Measurements from ENCODE around the gene CTRL. TPM values are rescaled to one million over a fixed set of nuclear protein-coding genes. Genes with fewer than 3 reads are reported as not detected.
A peak's percentile ranks its signal among the peaks of the same experiment; 100 is the strongest.

The CTRL gene
- total RNA-seq, 2 experiments from 2014 or later = 2.9 to 3.1 TPM

- Mint-ChIP-seq H3K4me1 (ENCODE audit: low read depth) (peaks cover 42% of the 10 kb centered on the region), H3K36me3 (peaks cover 40% of the 10 kb centered on the region), H3K9me3 (no peaks in the 10 kb centered on the region)
Observed at GRCh38 chr16:67936124-67936879, 4.6 kb upstream of the CTRL start, which contains the start of gene PSMB10. Gene PSMB10 (minus strand): TSS chr16:67936850. CDS start chr16:67936749, 101 bp downstream.

DNA sequence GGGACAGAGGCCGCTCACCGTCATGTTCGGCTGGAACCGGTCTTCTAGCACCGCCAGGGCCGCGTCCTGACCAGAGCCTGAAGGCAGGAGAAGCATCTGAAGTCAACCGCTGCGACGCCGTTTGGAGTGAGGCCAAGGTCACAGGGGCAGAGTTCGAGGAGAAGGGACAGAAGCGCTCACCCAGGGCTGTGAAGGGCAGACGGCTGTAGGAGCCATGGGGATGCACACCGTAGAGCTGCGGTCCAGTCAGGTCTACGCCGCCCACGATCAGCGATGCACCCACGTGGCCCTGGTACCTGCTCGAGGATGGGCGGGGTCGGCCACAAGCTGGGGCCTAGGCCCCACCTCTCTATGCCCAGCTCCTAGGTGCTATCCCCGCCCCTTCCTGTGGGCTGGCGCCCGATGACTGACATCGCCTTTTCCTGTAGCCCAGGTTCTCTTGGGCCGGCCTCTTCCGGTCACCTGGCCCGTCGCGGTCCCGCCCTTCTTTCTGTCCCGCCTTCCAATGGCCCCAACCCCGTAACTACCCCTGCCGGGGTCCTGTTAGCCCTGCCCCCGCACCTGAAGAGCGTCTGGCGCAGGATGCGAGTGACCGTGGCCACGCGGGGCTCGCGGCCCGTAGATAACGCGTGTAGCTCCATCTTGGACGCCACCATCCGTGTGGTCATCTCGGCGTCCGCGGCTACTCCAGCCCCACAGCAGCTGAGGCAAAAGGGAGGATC lies 3.9 kb upstream of the CTRL start:
- Mint-ChIP-seq H3K27ac (peak overlapping the region; percentile 99), H3K4me1 (ENCODE audit: low read depth) (peaks cover 41% of the 10 kb centered on the region), H3K36me3 (peaks cover 40% of the 10 kb centered on the region), H3K9me3 (no peaks in the 10 kb centered on the region), H3K4me3 (peak overlapping the region; percentile 100), H3K27me3 (no peaks in the 10 kb centered on the region)
- DNase-seq = peak; percentile 98
- POLR2A ChIA-PET = interaction anchor here (0.6 to 2.5 kb wide), 16 partner anchors 10 to 455 kb away, joined by 3 to 19 read pairs (median 4); partner anchors contain the start of genes ATP6V0D1, DDX28, DPEP2 and DUS2
- CTCF ChIA-PET = interaction anchor here (0.6 to 3.2 kb wide), 9 partner anchors 31 to 414 kb away, joined by 3 to 14 read pairs (median 3); partner anchors contain the start of gene PSKH1
- intact Hi-C loops (cut with micrococcal nuclease) = loop anchor here (1.0 to 5.0 kb wide), 12 partner anchors 17 to 275 kb away; partner anchors contain the start of genes ACD, DDX28, DPEP2 and DPEP3

More at GRCh38 chr16:67936124-67936879, 4.6 kb upstream of the CTRL start, which contains the start of gene PSMB10:
- H3K27me3 Mint-ChIP-seq = no peaks in the 10 kb centered on the region
- H3K4me3 Mint-ChIP-seq = peak within 1 kb of the TSS; percentile 100
- no peak for DNase-seq
- ChIA-PET POLR2A (interaction anchor here (0.9 to 2.5 kb wide), 16 partner anchors 10 to 456 kb away, joined by 3 to 19 read pairs (median 6); partner anchors contain the start of genes ATP6V0D1, DDX28, DPEP2 and DUS2), CTCF (interaction anchor here (0.6 to 3.2 kb wide), 11 partner anchors 8 to 415 kb away, joined by 3 to 14 read pairs (median 4); partner anchors contain the start of genes NRN1L and PSKH1)
- peak within 1 kb of the TSS; percentile 99 for H3K27ac Mint-ChIP-seq
- intact Hi-C loops (cut with micrococcal nuclease) = loop anchor here (1.0 to 5.0 kb wide), 7 partner anchors 32 to 148 kb away; partner anchors contain the start of genes DDX28, DPEP2, DPEP3 and DUS2

DNA sequence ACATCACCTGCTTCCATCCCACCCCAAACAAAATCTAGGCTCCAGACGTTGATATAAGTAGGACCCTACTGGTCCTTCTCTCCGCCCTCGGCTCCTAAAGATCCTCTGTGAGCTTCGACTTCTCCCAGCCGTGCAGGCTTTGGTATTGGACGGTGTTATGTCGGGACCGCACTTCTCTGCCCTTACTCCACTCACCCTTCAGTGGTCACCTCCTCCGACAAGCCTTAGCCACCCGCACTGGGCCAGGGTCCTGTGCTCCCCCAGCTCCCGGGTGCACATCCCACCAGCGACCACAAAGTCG lies 3.4 kb upstream of the CTRL start:
- ChIA-PET POLR2A (interaction anchor here (0.6 to 2.5 kb wide), 14 partner anchors 10 to 150 kb away, joined by 3 to 19 read pairs (median 6); partner anchors contain the start of genes DDX28, DPEP2, DUS2 and NFATC3), CTCF (interaction anchor here (1.0 to 3.2 kb wide), 6 partner anchors 43 to 414 kb away, joined by 3 to 14 read pairs (median 6); partner anchors contain the start of gene PSKH1)
- H3K4me3 Mint-ChIP-seq = peak overlapping the region; percentile 100
- peak overlapping the region; percentile 99 for H3K27ac Mint-ChIP-seq
- H3K9me3 Mint-ChIP-seq = no peaks in the 10 kb centered on the region
- intact Hi-C loops (cut with micrococcal nuclease) = loop anchor here (1.0 to 5.0 kb wide), 8 partner anchors 17 to 275 kb away; partner anchors contain the start of genes ACD, DPEP2, DPEP3 and NUTF2
- no peaks in the 10 kb centered on the region for H3K27me3 Mint-ChIP-seq
- no peak for DNase-seq
- peaks cover 40% of the 10 kb centered on the region for H3K36me3 Mint-ChIP-seq
- peaks cover 36% of the 10 kb centered on the region for H3K4me1 Mint-ChIP-seq (ENCODE audit: low read depth)

DNA sequence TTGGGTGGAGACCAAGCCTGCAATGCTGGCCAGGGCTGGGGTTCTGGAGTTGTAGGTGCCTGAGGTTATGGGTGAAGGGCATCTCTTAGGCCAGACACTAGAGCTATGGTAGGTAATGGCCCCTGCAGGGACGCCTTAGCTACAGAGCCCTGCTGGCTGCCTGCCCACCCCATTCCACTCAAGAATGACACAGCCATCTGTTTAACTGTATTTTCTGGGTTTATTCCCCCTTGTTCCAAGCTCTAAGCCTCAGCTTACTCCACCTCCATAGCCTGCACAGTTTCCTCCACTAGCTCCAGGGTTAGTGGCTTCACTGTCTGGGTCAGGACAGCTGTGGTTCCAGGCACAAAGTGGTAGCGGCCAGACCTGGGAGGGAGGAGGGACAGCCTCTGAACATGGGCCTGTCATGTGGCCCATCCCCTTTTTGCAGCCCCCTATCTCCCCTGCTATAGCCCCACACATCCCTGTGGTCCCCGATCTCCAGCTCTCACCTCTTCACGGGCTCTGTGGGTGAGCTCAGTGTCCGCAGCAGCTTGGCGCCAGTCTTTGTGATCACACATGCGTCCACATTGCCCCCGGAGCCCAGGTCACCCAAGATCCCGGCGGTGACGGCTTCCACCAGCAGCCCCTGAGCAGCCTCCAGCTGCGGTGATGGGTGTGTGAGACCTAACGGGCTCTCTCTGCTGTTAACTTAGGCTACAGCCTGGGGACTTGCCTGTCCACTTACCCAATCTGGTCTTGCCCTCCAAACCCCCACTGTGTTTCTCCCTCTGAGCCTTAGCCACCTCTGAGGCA lies 2.8 kb upstream of the CTRL start:
- ChIA-PET POLR2A (interaction anchor here (1.2 to 2.4 kb wide), 7 partner anchors 42 to 151 kb away, joined by 3 to 18 read pairs (median 5); partner anchors contain the start of genes DPEP2, NFATC3, PSKH1 and RANBP10), CTCF (interaction anchor here (1.0 to 5.1 kb wide), 6 partner anchors 28 to 118 kb away, joined by 3 to 32 read pairs (median 3); partner anchors contain the start of gene NRN1L)
- H3K4me1 Mint-ChIP-seq (ENCODE audit: low read depth) = peaks cover 30% of the 10 kb centered on the region
- H3K36me3 Mint-ChIP-seq = peaks cover 43% of the 10 kb centered on the region
- no peaks in the 10 kb centered on the region for H3K9me3 Mint-ChIP-seq
- H3K27me3 Mint-ChIP-seq = no peaks in the 10 kb centered on the region
- intact Hi-C loops (cut with micrococcal nuclease) = loop anchor here (1.0 to 5.0 kb wide), 8 partner anchors 16 to 274 kb away; partner anchors contain the start of genes ACD, DPEP2, DPEP3 and NUTF2
- peak overlapping the region; percentile 100 for H3K4me3 Mint-ChIP-seq
- no peak for DNase-seq
- H3K27ac Mint-ChIP-seq = peak overlapping the region; percentile 99

- ChIA-PET POLR2A (interaction anchor here (0.6 kb wide), 1 partner anchor 69 kb away, joined by 3 read pairs; no protein-coding TSS in a partner anchor), CTCF (interaction anchor here (1.1 to 5.1 kb wide), 3 partner anchors 29 to 117 kb away, joined by 3 to 32 read pairs (median 3); partner anchors contain the start of gene NRN1L)
- Mint-ChIP-seq H3K36me3 (peaks cover 43% of the 10 kb centered on the region), H3K4me3 (no peak overlapping the region), H3K4me1 (ENCODE audit: low read depth) (peaks cover 26% of the 10 kb centered on the region), H3K9me3 (no peaks in the 10 kb centered on the region), H3K27ac (peak overlapping the region; percentile 46), H3K27me3 (no peaks in the 10 kb centered on the region)
- no peak for DNase-seq
- intact Hi-C loops (cut with micrococcal nuclease) = no loop called here
Observed at GRCh38 chr16:67933805-67934204, 2.1 kb upstream of the CTRL start.

GRCh38 chr16:67932462-67932840 lies 789 bp upstream of the CTRL start:
- ChIA-PET POLR2A (no interaction called here), CTCF (interaction anchor here (1.3 to 5.1 kb wide), 3 partner anchors 49 to 116 kb away, joined by 4 to 32 read pairs (median 19); partner anchors contain the start of gene NRN1L)
- Mint-ChIP-seq H3K9me3 (no peaks in the 10 kb centered on the region), H3K4me1 (ENCODE audit: low read depth) (peaks cover 25% of the 10 kb centered on the region), H3K36me3 (peaks cover 45% of the 10 kb centered on the region), H3K27me3 (no peaks in the 10 kb centered on the region), H3K4me3 (no peak overlapping the region), H3K27ac (peak overlapping the region; percentile 38)
- DNase-seq = no peak
- intact Hi-C loops (cut with micrococcal nuclease) = no loop called here

GRCh38 chr16:67930678-67931211 lies 917 bp downstream of the CTRL start:
- intact Hi-C loops (cut with micrococcal nuclease) = no loop called here
- H3K27ac Mint-ChIP-seq = no peak overlapping the region
- peaks cover 32% of the 10 kb centered on the region for H3K36me3 Mint-ChIP-seq
- no peak for DNase-seq
- H3K4me1 Mint-ChIP-seq (ENCODE audit: low read depth) = peaks cover 19% of the 10 kb centered on the region
- ChIA-PET POLR2A (interaction anchor here (0.9 to 1.4 kb wide), 2 partner anchors 49 to 57 kb away, joined by 4 to 5 read pairs; partner anchors contain the start of gene EDC4), CTCF (interaction anchor here (1.1 to 5.1 kb wide), 3 partner anchors 47 to 115 kb away, joined by 3 to 32 read pairs (median 19); partner anchors contain the start of gene NRN1L)
- no peaks in the 10 kb centered on the region for H3K27me3 Mint-ChIP-seq
- H3K4me3 Mint-ChIP-seq = no peak overlapping the region
- no peaks in the 10 kb centered on the region for H3K9me3 Mint-ChIP-seq

DNA sequence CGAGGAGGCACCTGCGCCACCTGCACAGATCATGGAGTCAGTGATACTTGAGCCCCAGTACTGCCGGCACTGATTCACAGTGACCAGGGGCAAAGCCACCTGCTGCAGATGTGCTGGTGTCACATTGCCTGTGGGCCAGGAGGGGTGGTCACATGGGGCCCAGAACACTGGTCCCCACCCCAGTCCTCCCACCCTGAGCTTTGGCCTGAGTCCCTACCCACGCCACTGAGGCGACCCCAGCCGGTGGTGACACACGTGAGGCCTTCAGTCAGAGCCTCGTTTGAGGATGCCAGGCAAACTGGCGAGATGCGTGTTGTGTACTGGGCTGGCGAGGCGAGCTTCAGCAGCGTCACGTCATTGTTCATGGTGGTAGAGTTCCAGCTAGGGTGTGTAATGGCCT lies 1.5 kb downstream of the CTRL start:
- CTCF ChIA-PET = interaction anchor here (1.0 to 5.1 kb wide), 4 partner anchors 34 to 114 kb away, joined by 3 to 32 read pairs (median 11); partner anchors contain the start of gene NRN1L
- DNase-seq = no peak
- intact Hi-C loops (cut with micrococcal nuclease) = no loop called here
- peaks cover 18% of the 10 kb centered on the region for H3K4me1 Mint-ChIP-seq (ENCODE audit: low read depth)
- no peak overlapping the region for H3K27ac Mint-ChIP-seq
- peaks cover 27% of the 10 kb centered on the region for H3K36me3 Mint-ChIP-seq
- H3K4me3 Mint-ChIP-seq = no peak overlapping the region
- POLR2A ChIA-PET = interaction anchor here (1.4 kb wide), 1 partner anchor 48 kb away, joined by 5 read pairs; no protein-coding TSS in a partner anchor
- no peaks in the 10 kb centered on the region for H3K27me3 Mint-ChIP-seq
- no peaks in the 10 kb centered on the region for H3K9me3 Mint-ChIP-seq

- no peaks in the 10 kb centered on the region for H3K9me3 Mint-ChIP-seq
- POLR2A ChIA-PET = interaction anchor here (0.8 to 1.4 kb wide), 3 partner anchors 36 to 53 kb away, joined by 3 read pairs; partner anchors contain the start of genes NRN1L and PSKH1
- H3K27ac Mint-ChIP-seq = no peak overlapping the region
- no peaks in the 10 kb centered on the region for H3K27me3 Mint-ChIP-seq
- H3K36me3 Mint-ChIP-seq = peaks cover 12% of the 10 kb centered on the region
- no peak overlapping the region for H3K4me3 Mint-ChIP-seq
- intact Hi-C loops (cut with micrococcal nuclease) = loop anchor here (1.0 to 5.0 kb wide), 3 partner anchors 45 to 406 kb away; no protein-coding TSS in a partner anchor
- H3K4me1 Mint-ChIP-seq (ENCODE audit: low read depth) = peaks cover 4% of the 10 kb centered on the region
- DNase-seq = peak; percentile 87
- CTCF ChIA-PET = interaction anchor here (0.6 to 5.4 kb wide), 18 partner anchors 8 to 976 kb away, joined by 3 to 62 read pairs (median 3); partner anchors contain the start of genes NRN1L and PSMB10
Observed at GRCh38 chr16:67928561-67929364, 2.9 kb downstream of the CTRL start.
